HG03354 (cell line): Measurements from ENCODE around the gene CEP72.
"Not testable (repeated sequence)": the region's sequence is repeated elsewhere in the genome, so short reads cannot be mapped to it uniquely, and the experiment has no call there.

Experiments used
- ATAC-seq: cut with Tn5 transposase; IDR thresholded peaks from one replicate; pipeline ENCODE4 v1.9.1; 2021; ENCODE audit warnings: mild to moderate bottlenecking; ENCODE audit not compliant: unreplicated experiment, poor library complexity, severe bottlenecking

The CEP72 gene

GRCh38 chr5:675871-676698, 63.9 kb downstream of the CEP72 start:
- ATAC-seq = no peak

DNA sequence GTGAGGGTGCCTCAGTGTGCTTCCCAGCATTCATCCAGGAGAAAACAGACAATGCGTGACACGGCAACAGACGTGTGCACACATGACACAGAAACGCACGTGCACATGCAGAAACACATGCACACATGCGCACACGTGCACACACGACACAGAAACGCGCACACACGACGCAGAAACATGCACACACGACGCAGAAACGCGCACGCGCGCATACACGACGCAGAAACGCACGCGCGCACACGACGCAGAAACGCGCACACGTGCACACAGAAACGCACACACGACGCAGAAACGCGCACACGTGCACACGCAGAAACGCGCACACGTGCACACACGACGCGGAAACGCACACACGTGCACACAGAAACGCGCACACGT, 64.5 kb downstream of the CEP72 start:
- no peak for ATAC-seq

DNA sequence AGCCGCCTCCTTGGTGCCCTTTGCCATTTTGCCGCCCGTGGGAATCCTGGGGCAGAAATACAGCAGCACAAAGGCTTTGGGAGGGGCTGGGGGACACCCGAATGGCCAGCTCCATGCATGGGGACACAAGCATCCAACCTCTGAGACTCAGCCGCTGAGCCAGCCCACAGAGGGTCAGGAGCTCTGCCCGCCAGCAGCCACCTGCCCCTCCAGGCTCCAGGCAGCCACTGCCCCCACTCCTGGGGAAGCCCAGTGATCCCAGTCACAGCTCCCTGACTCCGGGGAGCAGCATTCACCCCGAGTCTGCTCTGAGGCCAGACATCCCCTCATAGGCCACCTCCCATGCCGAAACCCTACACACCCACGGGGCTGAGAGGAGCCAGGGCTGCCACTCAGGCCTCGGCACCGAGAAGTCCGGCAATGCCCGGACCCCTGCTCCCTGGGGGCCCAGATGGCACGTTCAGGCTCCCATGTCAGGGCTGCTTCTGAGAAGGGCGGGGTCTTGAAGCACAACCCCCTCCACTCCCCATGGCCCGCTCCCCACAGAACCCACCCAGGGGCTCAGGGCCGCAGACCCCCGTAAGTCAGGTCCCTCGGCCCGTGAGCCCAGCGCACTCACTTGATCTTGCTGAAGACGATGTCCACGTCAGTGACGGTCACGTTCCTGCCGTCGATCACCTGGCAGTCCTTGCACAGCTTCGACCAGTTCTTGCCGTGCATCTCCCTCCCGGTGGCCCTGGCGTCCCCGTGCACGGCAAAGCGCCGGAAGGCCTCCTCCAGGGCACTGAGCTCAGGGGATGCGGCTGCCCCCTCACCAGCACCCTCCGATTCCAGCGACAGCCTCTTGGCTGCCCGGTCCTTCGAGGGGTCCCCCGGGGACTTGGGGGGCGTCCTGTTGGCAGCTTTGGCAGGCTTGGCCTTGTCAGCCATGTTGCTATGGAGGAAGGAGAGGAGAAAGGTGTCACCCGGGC, 65.3 kb downstream of the CEP72 start:
- ATAC-seq = no peak

DNA sequence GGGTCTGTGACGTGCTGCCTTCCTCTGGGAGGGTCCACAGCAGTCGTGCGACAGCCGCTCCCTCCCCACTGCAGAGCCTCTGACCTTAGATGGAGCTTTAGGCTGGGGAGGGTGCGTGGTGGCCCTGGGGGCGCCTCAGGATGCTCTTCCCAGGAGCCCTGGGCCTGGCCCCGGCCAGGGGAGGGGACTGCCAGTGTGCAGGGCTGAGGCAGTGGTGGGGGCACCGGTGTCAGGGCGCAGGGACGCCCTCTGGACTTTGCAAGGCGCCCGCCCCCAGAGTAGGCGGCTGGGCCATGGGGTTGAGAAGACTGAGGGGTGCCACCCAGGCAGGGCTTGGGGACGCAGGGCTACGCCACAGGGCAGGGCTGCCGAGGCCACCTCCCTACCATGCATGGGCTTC, 66.4 kb downstream of the CEP72 start:
- ATAC-seq = not testable (repeated sequence)

DNA sequence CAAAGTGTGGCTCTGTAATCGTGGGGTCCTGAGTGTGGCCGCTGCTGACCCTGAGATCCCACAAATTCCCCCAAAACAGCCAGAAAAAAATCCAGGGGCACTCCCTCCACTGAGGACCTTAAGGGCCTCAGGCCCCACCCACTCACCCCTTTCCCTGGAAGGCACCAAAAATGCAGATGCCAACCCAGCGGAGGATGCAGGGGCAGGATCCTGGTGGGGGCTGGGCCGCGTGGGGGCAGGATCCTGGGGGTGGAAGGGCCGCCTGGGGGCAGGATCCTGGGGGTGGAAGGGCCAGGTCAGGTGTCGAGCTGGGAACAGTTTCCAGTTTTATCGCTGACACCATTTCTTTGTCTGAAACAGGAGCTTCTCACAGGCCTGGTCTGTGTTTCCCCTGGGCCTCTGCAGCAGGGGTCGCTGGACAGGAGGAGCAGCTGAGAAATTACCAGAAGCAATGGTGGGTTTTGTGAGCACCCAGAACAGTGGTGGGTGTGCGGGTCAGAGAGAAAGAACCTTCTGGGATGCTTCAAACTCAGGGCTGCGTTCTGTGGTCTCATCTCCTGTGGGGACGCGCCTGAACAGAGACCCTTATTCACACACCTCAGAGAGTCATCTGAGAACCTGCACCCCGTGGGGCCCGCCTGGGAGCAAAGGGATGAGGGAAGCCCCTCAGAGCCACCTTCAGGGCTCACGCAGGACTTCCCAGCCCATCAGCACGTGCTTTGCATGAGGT, 67.2 kb downstream of the CEP72 start:
- not testable (repeated sequence) for ATAC-seq

DNA sequence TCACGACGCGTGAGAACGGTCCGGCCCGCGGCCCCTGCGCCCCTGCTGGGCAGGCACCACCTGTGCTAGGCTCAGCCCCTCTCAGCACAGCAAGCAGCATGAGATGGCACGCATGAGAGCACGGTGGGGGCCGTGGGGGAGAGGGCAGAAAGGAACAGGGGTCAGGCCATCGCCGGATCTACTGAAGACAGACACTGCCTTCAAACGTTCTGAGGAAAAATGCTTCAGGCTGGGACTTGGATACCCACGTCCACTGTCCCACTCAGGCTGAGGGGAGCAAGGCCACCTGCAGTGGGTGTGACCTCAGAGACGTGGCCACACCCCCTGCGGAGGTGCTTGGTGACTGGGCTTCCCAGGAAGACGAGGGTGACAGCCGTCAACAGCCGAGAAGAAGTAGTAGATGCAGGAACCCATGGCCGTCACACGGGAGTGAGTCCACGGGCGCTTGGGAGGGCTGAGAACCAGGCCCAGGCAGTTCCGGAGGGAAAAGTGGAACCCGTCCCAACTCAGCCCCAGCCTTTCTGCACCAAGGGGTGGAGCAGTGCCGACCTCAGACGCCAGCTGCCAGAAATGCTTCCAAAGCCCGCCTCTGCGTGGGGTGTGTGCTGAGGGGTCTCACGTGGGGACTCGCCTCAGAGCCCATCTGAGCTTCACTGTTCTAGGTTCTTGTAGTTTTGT, 68.1 kb downstream of the CEP72 start:
- not testable (repeated sequence) for ATAC-seq

- ATAC-seq = not testable (repeated sequence)
Measured at GRCh38 chr5:680836-681235, 68.7 kb downstream of the CEP72 start.

DNA sequence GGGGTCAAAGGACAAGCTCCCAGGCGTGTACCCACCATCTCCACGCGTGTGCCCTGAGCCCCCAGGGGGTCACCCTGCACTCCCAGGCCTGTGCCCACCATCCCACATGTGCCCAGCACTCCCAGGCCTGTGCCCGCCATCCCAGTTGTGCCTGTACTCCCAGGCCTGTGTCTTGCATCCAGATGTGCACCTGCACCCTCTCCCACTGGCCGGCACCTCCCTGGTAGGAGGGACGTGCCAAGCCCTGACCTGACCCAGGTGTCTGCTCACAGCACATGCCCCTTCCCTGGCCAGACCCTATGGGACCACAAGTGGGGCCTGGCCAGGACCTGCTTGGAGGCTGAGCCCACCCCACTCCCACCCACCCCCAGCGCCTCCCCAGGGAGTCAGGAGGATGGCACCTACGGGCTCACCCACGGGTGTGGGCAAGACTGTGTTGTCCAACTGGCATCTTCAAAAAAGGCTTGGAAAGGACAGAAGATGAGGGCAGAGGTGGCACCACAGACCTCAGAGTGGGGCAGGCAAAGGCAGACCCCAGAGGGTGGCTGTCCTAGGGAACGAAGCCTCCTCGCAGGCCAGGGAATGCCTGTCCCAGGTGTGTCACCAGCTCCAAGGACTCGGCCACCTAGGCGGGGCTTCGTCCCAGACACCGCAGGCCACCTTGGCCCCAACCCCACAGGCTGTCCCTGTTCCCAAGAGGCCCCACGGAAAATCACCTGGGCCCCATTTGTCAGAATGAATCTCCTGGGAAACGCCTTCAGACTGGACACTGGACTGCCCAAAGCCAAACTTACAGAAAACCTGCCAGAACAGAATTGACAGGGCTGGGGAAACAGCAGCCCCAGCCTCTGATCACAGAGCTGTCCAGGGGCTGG, 69.4 kb downstream of the CEP72 start:
- ATAC-seq = not testable (repeated sequence)

GRCh38 chr5:682216-682615, 70.1 kb downstream of the CEP72 start:
- not testable (repeated sequence) for ATAC-seq

DNA sequence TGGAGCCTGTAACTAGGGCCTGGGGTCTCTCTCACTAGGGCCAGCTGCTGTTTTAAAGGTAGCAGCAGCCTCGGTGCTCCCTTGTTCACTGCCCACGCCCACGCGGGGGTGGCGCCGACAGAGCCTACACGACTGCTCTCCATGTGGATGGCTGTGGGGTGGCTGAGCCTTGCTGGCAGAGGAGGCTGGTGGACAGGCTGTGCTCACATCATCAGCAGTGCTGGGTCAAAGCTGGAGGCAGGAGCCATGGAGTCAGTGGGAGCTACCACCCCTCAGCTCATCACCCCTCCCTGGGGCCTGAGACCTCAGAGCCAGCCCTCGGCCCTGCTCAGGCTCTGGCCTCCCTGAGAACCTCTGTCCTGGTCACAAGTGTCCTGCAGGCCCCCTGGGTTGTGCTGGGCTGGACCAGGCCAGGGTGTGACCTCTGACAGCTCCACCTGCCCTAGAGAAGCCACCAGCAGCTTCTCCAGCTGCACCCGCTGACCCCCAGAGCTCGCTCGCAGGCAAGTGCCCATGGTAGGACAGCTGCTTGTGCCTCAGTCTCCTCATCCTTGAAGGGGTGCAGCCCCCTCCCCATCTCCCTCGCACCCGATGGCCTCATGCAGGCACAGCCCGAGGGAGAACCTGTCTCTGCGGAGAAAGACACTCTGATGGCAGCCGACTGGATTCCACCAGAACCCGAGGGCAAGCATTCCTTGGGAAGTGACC, 70.7 kb downstream of the CEP72 start:
- ATAC-seq = not testable (repeated sequence)

- no peak for ATAC-seq
Measured at GRCh38 chr5:683551-684481, 71.7 kb downstream of the CEP72 start.

DNA sequence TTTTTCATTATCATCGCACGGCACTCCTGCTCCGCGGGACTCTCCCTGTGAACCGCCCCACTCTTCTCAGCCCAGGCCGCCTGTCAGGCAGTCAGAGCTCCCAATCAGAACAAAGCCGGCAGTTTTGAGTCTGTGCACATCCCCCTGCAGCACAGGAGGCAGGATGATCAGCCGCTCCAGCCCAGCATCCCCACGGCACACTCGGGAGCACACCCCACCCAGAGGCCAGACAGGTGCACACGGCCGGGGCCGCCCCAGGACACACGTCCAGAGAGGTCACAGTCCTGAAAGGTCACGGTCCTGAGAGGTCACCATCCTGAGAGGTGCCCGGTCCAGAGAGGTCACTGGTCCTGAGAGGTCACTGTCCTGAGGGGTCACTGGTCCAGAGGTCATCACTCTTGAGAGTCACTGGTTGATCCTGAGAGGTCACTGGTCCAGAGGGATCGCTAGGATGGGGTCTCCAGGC, 72.6 kb downstream of the CEP72 start:
- ATAC-seq = no peak

- ATAC-seq = no peak
Measured at GRCh38 chr5:685262-686171, 73.4 kb downstream of the CEP72 start.

DNA sequence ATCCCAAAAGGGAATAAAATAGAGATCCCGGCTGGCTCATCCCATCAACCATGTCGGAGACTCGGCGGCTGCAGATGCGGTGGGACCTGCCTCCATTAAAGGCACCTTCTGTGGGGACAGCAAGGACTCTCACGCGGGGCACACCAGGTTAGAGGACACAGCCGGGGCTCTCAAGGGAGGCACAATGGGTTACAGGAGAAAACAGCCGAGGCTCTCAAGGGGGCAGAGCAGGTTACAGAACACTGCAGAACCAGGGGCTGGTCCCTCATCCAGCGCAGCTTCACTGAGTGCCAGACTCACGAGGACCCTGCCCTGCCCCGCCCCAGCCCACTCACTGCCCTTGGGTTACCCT, 74.0 kb downstream of the CEP72 start:
- ATAC-seq = not testable (repeated sequence)

- not testable (repeated sequence) for ATAC-seq
Measured at GRCh38 chr5:686936-687335, 74.8 kb downstream of the CEP72 start.
